ENCODE data around the gene NELFE.

NELFE gene

DNA sequence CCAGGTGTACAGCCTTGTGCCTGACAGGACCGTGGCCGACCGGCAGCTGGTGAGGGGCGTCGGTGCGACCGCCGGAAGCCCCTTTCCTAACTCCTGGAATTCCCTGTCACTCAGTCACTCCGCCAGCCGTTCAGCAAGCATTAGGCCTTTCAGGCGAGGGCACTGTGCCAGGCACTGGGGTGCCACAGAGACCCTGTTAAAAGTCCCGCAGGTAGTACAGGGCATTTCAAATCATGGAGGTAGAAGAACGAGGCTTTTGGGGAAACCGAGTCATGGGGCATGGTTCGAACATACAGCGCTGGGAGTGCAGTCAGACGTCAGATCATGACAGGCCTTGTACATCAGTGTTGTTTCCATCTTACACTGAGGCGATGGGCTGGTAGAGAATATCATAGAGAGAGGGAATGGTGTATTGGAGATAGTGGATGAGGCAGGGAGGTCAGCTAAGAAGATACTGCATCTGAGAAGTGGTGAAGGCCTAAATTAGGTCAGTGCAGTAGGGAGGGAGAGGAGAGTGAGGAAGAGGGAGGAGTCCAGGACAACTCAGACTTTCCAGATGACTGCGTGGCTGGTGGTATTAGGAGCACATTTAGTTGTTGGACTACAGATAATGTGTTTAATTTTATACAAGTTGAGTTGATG lies 14.1 kb upstream of the NELFE start:
- DNase-seq (ENCODE audit: low spot score) = peak; percentile 17

DNA sequence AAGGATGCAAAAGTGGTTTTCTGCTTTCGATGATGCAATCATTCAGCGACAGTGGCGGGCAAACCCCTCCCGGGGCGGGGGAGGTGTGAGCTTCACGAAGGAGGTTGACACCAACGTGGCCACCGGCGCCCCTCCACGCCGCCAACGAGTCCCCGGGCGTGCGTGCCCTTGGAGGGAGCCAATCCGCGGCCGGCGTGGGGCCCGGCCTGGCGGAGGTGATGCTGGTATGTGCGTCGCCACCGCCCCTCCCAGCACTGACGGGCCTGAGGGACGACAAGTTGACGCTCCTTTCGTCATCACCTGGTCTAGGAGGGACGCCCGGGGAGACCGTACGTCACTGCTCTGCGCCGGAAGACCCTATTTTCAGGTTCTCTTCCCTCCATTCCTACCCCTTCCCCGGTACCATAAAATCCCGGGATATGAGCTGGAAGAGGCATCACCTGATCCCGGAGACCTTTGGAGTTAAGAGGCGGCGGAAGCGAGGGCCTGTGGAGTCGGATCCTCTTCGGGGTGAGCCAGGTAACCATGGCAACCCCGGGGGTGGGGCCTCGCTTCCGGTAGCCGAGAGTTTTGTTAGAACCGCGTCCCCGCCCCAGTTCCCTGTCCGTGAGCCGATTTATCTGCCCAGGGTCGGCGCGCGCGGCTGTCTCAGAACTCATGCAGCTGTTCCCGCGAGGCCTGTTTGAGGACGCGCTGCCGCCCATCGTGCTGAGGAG lies 13.4 kb upstream of the NELFE start, which contains the start of gene DXO:
DXO (minus strand) TSS at position 146 of the 716 bp plus-strand sequence. CDS start 463 bp downstream, outside the sequence.
- peak; percentile 98 for DNase-seq (ENCODE audit: low spot score)

DNA sequence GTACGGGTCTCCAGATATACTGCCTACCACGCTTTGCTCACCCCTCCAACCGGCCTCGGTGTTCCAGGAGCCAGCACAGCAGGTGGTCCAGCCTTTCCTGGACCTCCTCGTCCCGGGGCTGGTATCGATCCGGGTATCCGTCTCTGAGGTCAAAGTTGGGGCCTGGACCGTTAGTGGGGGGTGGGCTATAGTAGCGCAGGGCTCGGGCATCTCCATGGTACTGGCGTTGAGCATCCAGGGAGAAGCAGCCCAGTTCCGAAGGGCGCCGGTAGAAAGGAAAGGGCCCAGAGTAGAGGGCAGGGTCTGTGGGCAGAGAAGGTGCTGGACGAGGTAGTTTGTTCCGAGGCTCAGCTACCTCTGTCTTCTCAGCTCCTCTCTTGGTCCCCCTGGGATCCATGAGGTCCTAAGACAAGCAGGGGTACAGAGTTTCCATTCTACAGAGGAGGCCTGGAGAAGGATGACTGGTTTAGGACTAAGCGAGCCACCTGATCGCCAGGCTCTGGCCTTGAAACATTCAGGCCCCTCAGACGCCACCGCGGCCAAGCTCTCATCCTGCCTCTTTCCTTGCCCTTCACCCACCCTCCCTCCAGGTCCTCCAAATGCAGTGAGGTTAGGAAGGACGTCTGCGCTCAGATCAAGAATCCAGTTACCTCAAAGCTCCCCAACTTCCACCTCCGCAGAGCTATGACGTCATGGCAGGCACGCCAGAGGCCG lies 12.7 kb upstream of the NELFE start:
- no peak for DNase-seq (ENCODE audit: low spot score)

DNA sequence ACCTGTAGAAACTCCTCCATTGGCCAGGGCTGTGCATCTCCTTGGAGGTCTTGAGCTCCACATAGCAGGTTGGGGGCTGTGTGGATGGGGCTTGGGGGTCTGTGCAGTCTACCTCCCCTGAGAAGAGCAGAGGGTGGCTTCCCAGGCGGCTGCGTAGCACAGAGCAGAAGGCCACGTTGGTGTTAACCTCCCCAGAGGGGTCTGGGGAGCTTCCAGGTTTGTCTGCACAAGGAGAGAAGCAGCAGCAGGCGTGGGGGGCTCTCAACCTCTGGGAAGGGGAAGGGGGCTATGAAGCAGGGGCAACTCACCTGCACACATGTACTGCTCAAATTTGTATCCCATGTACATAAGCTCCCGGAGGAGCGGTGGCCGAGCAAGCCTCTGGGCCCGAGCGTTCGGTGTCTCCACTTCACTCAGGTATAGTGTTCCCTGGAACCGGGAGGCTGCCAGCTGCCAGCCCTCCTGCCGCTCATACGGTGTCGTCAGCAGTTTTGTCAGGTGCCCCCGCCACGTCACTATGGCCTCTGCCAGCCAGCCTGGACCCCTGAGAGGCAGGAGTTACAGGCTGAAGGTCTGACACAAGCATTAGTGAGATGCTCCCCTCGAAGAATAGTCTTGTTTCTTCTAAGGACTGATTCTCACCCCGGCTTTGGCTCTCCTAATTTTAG lies 12.0 kb upstream of the NELFE start:
- DNase-seq (ENCODE audit: low spot score) = no peak

DNA sequence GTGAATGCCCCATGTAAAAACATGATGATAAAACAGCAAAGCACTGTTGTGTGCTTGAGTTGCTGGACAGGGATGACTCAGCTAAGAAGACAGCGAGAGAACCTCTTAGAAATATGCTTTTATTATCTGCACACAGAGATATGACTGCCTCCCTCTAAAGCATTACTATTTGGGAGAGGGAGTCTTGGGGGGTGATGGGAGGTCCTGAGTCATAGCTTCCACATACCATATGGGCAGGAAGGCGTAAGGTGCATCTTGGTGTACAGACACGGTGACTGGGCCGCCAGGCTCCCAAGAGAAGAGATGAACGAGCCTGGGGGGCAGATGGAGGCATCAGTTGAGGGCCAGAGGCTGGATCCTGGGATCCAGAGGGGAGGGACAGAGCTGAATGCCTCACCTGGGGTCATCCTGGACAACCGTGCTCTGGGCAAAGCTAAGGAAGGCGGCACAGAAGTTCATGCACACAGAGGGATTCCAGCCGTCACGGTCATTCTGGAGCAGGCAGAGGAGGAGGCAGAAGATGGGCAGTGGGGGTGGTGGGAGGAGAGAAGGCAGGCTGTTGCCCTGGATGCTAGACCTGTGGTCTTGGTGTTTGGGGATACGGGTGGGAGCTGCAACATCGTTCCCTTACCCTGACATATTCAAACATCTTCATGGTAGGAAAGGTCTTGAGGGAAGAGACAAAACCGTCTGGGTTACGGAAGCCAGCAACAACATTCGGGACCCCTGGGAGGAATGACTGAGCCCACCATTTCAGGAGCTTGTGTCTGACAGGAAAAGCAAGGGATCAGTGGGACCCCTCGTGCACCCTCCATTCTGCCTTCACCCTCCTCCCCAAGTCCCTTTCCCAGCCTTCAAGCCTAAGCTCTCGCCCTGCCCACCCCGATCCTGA lies 11.2 kb upstream of the NELFE start:
- peak; percentile 11 for DNase-seq (ENCODE audit: low spot score)

DNA sequence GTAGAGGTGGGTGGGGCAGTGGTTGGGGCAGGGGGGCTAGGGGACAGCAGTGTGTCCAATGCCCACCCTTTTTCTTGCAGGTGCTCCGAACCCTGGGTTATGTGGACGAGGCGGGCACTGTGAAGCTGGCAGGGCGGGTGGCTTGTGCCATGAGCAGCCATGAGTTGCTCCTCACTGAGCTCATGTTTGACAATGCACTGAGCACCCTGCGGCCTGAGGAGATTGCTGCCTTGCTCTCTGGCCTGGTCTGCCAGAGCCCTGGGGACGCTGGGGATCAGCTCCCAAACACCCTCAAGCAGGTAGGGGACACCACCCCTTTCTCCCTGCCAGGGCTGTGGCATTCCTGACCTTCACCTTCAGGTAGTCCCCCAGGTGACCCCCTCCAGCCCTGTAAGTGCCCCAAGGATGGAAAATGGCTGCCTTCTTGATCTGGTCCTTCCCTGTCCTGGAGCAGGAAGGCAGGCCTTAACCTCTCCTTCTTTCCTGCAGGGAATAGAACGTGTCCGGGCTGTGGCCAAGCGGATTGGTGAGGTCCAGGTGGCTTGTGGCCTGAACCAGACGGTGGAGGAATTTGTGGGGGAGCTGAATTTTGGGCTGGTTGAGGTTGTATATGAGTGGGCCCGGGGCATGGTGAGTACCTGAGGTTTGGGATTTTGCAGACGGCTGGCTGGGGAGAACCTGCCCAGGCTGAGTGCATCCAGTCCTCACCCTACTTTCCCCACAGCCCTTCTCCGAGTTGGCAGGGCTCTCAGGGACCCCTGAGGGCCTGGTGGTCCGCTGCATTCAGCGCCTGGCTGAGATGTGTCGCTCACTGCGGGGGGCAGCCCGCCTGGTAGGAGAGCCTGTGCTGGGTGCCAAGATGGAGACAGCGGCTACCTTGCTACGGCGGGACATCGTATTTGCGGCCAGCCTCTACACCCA lies 10.3 kb upstream of the NELFE start:
- no peak for DNase-seq (ENCODE audit: low spot score)

DNA sequence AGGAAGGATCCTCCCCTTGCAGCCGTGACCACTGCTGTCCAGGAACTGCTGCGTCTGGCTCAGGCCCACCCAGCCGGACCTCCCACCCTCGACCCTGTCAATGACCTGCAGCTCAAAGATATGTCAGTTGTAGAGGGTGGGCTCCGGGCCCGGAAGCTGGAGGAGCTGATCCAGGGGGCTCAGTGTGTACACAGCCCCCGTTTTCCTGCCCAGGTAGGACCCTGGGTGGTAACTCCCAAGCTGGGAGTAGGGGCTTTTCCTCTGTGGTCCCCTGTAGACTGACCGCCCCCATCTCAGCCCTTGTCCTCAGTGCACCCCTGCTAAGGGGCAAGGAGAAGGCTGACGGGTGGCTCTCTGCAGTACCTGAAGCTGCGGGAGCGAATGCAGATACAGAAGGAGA lies 9.6 kb upstream of the NELFE start:
- no peak for DNase-seq (ENCODE audit: low spot score)

DNA sequence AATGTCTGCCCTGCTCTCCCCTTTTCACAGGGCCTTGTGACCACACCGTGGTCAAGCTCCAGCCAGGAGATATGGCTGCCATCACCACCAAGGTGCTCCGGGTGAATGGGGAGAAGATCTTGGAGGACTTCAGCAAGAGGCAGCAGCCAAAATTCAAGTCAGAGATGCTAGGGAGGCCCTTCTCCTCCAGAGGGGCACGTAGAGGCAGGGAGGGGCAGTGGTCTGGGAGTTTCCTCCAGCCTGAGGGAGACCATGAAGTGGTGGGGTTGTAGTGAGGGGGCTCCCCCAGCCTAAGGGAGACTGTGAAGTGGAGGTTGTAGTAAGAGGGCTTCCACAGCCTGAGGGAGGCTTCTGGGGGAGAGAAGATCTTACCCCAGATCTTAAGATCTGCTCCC lies 9.2 kb upstream of the NELFE start:
- DNase-seq (ENCODE audit: low spot score) = no peak

DNA sequence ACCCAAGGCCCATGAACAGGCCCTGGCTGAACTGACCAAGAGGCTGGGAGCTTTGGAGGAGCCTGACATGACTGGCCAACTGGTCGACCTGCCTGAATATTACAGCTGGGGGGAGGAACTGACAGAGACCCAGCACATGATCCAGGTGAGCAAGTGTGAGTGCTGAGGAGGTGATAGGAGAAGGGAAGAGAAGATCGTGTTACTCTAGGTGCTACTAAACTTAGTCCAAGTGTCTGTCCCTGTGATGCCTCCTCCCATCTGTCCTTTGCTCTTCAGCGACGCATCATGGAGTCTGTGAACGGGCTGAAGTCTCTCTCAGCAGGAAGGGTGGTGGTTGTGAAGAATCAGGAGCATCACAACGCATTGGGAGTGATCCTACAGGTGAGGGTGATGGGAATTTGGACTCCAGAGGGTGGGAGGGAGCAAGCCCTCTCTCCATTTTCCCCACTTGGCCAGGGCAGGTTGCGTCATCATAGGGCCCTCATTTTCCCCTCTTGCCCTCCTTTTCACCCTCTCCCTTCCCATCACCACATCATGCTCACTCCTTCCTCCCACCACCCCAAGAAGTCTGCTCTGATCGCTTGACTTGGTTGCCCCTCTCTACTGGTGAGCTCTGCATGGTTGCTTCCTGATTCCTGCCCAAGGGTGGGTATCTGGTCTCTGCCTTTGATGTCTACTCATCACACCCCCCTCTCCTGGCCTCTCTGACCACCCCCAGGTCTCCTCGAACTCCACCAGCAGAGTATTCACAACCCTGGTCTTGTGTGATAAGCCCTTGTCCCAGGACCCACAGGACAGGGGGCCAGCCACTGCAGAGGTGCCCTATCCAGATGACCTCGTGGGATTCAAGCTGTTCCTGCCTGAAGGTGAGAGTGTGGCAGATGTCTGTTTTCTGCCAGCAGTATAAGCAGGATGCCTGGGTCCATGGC lies 8.5 kb upstream of the NELFE start:
- DNase-seq (ENCODE audit: low spot score) = no peak

DNA sequence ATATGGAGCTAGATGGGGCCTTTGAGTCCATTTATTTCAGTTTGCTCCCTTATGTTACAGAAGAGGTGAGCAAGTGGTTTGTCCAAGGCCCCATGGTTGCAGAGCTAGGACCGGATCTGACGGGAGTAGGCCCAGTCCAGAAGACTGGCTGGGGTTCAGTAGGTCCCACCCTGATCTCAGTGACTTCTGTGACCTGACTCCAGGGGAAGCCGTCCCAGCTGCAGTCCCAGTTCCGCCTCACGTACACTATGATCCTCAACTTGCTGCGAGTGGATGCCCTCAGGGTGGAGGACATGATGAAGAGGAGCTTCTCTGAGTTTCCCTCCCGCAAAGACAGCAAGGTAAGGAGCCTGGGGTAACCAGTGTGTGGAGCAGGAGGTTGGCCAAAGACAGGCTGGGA lies 7.7 kb upstream of the NELFE start:
- no peak for DNase-seq (ENCODE audit: low spot score)

DNA sequence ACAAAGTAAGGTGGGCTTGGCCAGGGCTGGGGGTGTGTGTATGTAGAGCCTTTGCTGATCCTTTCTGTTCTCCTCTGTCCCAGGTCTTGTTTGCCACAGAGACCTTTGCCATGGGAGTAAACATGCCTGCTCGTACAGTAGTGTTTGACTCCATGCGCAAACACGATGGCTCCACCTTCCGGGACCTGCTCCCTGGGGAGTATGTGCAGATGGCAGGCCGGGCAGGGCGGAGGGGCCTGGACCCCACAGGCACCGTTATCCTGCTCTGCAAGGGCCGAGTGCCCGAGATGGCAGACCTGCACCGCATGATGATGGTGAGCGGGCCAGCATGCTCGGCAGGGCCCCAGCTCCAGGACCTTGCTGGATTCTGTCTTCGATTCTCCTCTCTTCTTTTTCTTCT lies 6.9 kb upstream of the NELFE start:
- no peak for DNase-seq (ENCODE audit: low spot score)

DNA sequence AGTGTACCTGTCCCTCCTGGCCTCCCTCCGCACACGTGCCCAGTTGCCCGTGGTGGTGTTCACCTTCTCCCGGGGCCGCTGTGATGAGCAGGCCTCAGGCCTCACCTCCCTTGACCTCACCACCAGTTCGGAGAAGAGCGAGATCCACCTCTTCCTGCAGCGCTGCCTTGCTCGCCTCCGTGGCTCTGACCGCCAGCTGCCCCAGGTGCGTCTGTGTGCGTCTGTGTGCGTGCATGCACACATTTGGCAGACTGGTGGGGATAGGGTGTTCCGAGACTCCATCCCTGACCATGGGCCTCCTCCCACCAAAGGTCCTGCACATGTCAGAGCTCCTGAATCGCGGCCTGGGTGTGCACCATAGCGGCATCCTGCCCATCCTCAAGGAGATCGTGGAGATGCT lies 5.2 kb upstream of the NELFE start:
- no peak for DNase-seq (ENCODE audit: low spot score)

DNA sequence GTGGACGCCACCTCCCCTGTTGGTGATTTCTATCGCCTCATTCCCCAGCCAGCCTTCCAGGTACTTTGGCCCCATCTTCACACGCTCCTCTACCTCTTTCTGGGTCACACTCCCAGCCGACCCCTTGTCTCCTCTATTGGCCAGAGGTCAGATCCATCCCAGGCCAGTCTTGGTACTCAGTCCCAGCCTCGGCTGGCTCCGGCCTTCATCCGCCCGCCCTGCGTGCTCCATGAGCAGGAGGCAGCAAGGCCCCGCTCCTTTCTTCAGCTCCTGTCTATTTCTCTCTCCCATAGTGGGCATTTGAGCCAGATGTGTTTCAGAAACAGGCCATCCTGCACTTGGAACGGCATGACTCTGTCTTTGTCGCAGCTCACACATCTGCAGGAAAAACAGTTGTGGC lies 2.8 kb upstream of the NELFE start:
- no peak for DNase-seq (ENCODE audit: low spot score)

DNA sequence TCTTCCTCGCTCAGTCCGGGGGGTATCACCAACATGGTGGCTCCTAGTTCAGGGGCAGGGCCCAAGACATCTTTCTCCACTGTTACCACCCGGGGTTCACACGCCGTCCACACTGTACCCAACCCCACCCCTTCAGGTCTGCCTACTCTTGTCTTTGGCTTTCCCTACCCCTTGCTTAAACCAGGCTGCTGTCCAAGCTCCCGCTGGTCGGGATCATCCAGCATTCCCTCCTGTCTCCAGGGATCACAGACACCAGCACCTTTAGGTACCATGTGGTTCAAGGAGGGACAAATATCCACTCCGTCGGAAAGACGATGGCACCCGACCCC lies 395 bp downstream of the NELFE start:
- no peak for DNase-seq (ENCODE audit: low spot score)

DNA sequence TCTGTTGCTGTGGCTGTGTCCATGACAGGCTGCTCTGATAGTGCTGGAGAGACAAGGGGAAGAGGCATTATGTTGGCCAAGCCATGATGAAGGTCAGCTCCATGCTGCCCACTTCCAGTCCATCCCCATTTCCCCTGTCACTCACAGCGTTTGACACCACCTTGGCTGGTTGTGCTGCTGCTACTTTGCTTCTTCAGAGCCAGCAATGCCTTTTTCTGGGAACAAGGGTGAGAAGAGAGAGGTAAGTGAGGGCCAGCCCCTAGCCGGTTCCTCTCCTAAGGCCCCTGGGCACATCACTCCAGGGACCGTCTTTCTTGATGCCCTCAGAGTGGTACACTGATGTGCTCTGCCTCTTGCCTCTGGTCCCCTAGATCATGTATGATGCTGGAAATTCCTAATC lies 2.0 kb downstream of the NELFE start:
- DNase-seq (ENCODE audit: low spot score) = no peak

DNA sequence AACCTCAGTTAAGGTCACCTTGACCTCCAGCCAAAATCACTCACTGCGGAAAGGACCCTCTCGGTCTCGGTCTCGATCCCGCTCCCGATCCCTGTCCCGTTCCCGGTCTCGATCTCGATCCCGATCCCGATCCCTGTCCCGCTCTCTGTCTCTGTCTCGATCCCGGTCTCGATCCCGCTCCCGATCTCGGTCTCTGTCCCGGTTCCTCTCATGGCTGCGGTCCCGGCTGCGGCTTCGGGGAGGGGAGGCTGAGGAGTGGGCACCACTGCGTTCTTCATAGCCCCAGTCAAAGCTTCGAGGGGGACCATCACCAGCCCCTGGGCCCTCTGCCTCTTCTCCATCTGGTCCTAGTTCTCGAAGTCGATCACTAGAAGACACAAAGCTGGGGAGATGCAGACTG lies 4.3 kb downstream of the NELFE start:
- DNase-seq (ENCODE audit: low spot score) = no peak

DNA sequence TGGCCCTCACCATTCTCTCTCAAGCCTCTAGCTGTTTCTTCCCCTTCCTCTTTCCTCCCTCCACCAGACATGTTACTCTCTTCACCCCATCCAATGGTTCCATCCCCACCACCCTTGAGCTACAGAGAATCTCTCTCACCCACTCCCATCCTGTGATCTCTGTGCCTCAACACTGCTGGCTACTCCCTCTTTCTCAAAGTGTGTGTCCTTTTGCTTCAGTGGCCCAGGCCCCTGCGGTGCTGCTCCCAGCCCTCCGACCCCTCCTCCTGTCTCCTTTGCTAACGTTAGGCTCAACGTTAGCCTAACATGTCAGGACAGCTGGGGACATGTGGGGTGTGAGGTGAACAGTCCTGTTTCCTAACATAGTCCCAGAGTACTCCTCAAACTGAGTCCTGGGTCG lies 5.9 kb downstream of the NELFE start:
- DNase-seq (ENCODE audit: low spot score) = no peak

DNA sequence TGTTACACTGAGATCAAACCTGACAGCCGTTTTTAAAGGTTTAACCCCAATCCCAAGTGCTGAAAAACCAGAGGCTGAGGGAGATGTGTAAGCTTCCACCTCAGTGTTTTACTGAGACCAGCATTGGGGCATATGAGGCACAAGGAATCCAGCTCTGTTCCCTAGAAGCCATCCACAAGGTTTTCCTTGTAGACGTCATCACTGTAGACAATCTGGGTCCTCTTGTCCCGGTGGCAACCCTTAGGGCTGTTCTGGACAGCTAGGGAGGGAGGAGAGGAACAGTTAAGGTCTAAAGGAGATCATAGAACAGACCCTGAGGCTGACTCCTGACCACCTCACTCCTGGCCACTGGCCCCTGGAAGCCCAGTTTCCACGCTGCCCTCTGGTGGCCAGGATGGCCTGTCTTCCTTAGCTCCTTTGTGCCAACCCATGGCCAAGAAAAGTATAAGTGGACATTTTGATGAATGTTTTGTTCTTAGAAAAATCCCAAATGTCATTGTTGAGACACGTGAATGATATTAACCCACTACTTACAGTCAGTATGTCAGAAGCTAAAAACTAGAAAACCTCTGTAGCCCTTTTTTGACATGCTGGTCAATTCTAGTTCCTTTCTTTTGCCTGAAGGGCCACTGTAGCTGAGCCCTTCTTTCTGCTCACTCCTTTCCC lies 6.5 kb downstream of the NELFE start:
- peak; percentile 47 for DNase-seq (ENCODE audit: low spot score)

DNA sequence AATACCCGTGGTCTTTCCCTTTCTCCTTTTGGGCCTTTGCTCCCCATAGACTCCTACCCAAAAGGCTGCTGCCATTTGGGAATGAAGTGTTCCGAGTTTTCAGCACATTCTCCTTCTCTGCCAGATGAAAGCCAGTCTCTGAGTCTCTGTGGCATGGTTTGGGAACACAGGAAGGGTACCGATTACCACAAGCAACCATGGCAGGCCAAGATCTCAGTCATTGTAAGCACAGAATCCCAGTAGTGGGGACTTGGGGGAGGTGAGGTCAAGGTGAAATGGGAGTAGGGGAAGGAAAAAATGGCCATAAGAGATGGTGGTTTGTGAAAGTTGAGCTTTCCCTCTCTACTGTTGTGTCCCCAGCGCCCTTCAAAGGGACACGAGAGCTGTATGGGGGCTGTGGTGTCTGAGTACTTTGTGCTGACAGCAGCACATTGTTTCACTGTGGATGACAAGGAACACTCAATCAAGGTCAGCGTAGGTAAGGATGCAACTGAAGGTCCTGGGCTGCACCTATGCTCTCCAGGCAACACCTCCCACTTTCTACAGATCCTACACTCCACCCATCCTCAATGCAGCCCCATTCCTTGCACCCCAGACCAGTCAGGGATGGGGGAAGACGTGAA lies 8.7 kb downstream of the NELFE start:
- no peak for DNase-seq (ENCODE audit: low spot score)

Measured in hematopoietic multipotent progenitor cell treated with erythropoietin and hydrocortisone succinate and interleukin-3 and kit ligand, for 15 days (in vitro differentiated cells).